Left colon (tissue), 2 donors: ENCODE results near the gene SNX20. TPM values are rescaled to one million over a fixed set of nuclear protein-coding genes. Genes with fewer than 3 reads are reported as not detected.

ENCODE experiments used
- ATAC-seq: fragments of 200-7000 bp; cut with Tn5 transposase; one replicate; pipeline ENCODE4 v1.9.1; 2020; ENCODE audit warnings: mild to moderate bottlenecking, moderate library complexity
- DNase-seq, 2 donors: peaks; one replicate each; pipeline ENCODE4 v3.0.0-alpha.2; 2020
- intact Hi-C, 2 donors: fragments of 100-400 bp; cut with DNase I in 1 of 2; cut with micrococcal nuclease in 1 of 2; formaldehyde crosslinking; loops; one replicate each; pipeline versions ENCODE4 v1.11.2 to v1.14.0; 2022; cut with DNase I, micrococcal nuclease
- total RNA-seq, 2 donors: library from RNA; stranded (reverse); fragmentation: NEBNext Ultra II Directional; extraction: Animal tissue kit (Norgen Biotek cat#: 25700); gene quantifications; one replicate each; pipeline ENCODE4 v1.2.1, GENCODE V29; 2021
- donor health status: DM: no; HTN: no; CAD: no.
- donor health status: DM: yes; HTN: yes; CAD: no.

Gene SNX20
- total RNA-seq, 2 donors from 2014 or later: 0.52 to 2.6 TPM

GRCh38 chr16:50708373-50709060, 27.4 kb upstream of the SNX20 start:
- DNase-seq (no peak), ATAC-seq (no peak)
- intact Hi-C loops: no loop called here

GRCh38 chr16:50706250-50706649, 25.1 kb upstream of the SNX20 start:
- intact Hi-C loops: no loop called here
- no peak for ATAC-seq
- DNase-seq: no peak

GRCh38 chr16:50705436-50706110, 24.5 kb upstream of the SNX20 start:
- intact Hi-C loops: no loop called here
- ATAC-seq (no peak), DNase-seq (no peak)

- no peak for ATAC-seq
Measured at GRCh38 chr16:50704245-50704644, 23.1 kb upstream of the SNX20 start.

GRCh38 chr16:50702725-50703124, 21.6 kb upstream of the SNX20 start:
- ATAC-seq (no peak), DNase-seq (no peak)
- intact Hi-C loops: no loop called here

More at GRCh38 chr16:50704245-50704644, 23.1 kb upstream of the SNX20 start:
- intact Hi-C loops: no loop called here
- no peak for DNase-seq

GRCh38 chr16:50699326-50700159, 18.4 kb upstream of the SNX20 start:
- ATAC-seq (no peak), DNase-seq (no peak)
- intact Hi-C loops: no loop called here

- intact Hi-C loops: no loop called here
- DNase-seq: peak in 1 of 2 donors; percentile 49
- ATAC-seq: peak; percentile 27
Measured at GRCh38 chr16:50697881-50698767, 17.0 kb upstream of the SNX20 start.

- intact Hi-C loops: no loop called here
Measured at GRCh38 chr16:50697421-50697715, 16.3 kb upstream of the SNX20 start.

GRCh38 chr16:50696575-50697420, 15.7 kb upstream of the SNX20 start:
- peak; percentile 92 to 95 for DNase-seq
- intact Hi-C loops: no loop called here
- peak; percentile 98 for ATAC-seq

More at GRCh38 chr16:50697421-50697715, 16.3 kb upstream of the SNX20 start:
- DNase-seq: no peak
- ATAC-seq: no peak

GRCh38 chr16:50696126-50696525, 15.0 kb upstream of the SNX20 start:
- ATAC-seq (no peak), DNase-seq (no peak)
- intact Hi-C loops: no loop called here

- intact Hi-C loops: no loop called here
- DNase-seq (no peak), ATAC-seq (no peak)
Measured at GRCh38 chr16:50695017-50696000, 14.2 kb upstream of the SNX20 start.

- DNase-seq (no peak), ATAC-seq (no peak)
- intact Hi-C loops: no loop called here
Measured at GRCh38 chr16:50694206-50694605, 13.1 kb upstream of the SNX20 start.

- ATAC-seq: peak; percentile 43
- intact Hi-C loops: no loop called here
- DNase-seq: peak in 1 of 2 donors; percentile 47
Measured at GRCh38 chr16:50692999-50693781, 12.1 kb upstream of the SNX20 start, which contains the start of gene NOD2. NOD2 (plus strand) TSS chr16:50693606; CDS start chr16:50699496, 5,890 bp downstream.

GRCh38 chr16:50692644-50692998, 11.5 kb upstream of the SNX20 start:
- intact Hi-C loops: no loop called here
- ATAC-seq: no peak
- DNase-seq: no peak

GRCh38 chr16:50690177-50690576, 9.1 kb upstream of the SNX20 start:
- ATAC-seq (no peak), DNase-seq (no peak)
- intact Hi-C loops: no loop called here

GRCh38 chr16:50688867-50689266, 7.8 kb upstream of the SNX20 start:
- DNase-seq (no peak), ATAC-seq (no peak)
- intact Hi-C loops: no loop called here
